HepG2 (cell line): Measurements from ENCODE around the gene C4B. TPM values are rescaled to one million over a fixed set of nuclear protein-coding genes. Genes with fewer than 3 reads are reported as not detected.

ENCODE experiments used
- AHDC1 ChIP-seq: sonication (generic); formaldehyde crosslinking; IDR thresholded peaks from 2 replicates; pipeline ENCODE4 v1.5.1; 2020; ENCODE audit warnings: mild to moderate bottlenecking, missing genetic modification reagents, borderline replicate concordance
- HDAC1 ChIP-seq: sonication (generic); formaldehyde crosslinking; IDR thresholded peaks from 2 replicates; pipeline ENCODE4 v1.5.1; 2020; ENCODE audit warnings: mild to moderate bottlenecking, missing genetic modification reagents
- HDAC6 ChIP-seq: fragments of 200-600 bp; sonication (generic); IDR thresholded peaks from 2 replicates; pipeline ENCODE4 v1.7.0; 2017; ENCODE audit warnings: mild to moderate bottlenecking, antibody characterized with exemption, low read length, low read depth
- SNAPC4 ChIP-seq: sonication (generic); formaldehyde crosslinking; IDR thresholded peaks from 2 replicates; pipeline ENCODE4 v1.4.0; 2020; ENCODE audit warnings: mild to moderate bottlenecking, missing genetic modification reagents
- ZBTB7B ChIP-seq: sonication (generic); formaldehyde crosslinking; IDR thresholded peaks from 2 replicates; pipeline ENCODE4 v1.4.0; 2020; ENCODE audit warnings: missing genetic modification reagents
- ZHX2 ChIP-seq, 2 experiments: sonication (generic) in 1 of 2; formaldehyde crosslinking in 1 of 2; IDR thresholded peaks; 2 replicates each; pipeline versions ENCODE4 v1.6.1 to v1.9.0; 2014 to 2022; ENCODE audit warnings: antibody characterized with exemption in 1 of 2, borderline replicate concordance in 1 of 2, inconsistent platforms in 1 of 2, low read depth in 1 of 2, missing genetic modification reagents in 1 of 2
- ZNF784 ChIP-seq: sonication (generic); formaldehyde crosslinking; IDR thresholded peaks from 2 replicates; pipeline ENCODE4 v1.5.1; 2020; ENCODE audit warnings: missing genetic modification reagents, mild to moderate bottlenecking, borderline replicate concordance
- polyA plus RNA-seq, 8 experiments: library from polyadenylated mRNA; depleted of rRNA in 3 of 8; stranded (reverse) in 7 of 8; unstranded in 1 of 8; fragments of >200 nt; fragmentation: Illumina TruSeq in 4 of 8; extraction: Trizol in 4 of 8; gene quantifications; 2 replicates each; pipeline versions ENCODE4 v1.2.1 to v1.2.3, GENCODE V29; 2011 to 2016; ENCODE audit warnings: low read depth in 4 of 8, missing spikeins in 1 of 8, mixed read lengths in 1 of 8; ENCODE audit not compliant: insufficient read depth in 1 of 8
- total RNA-seq, 5 experiments: library from RNA; depleted of rRNA; stranded (reverse); fragments of >200 nt; fragmentation: Illumina TruSeq; extraction: Trizol; gene quantifications; 2 replicates each; pipeline ENCODE4 v1.2.3, GENCODE V29; 2016; ENCODE audit warnings: low read depth in 1 of 5

C4B gene
- total and polyA plus RNA-seq, 2 of the 13 experiments (the other 11 are each of a cell fraction or from before 2014, with no cell fraction given): 167 to 538 TPM

DNA sequence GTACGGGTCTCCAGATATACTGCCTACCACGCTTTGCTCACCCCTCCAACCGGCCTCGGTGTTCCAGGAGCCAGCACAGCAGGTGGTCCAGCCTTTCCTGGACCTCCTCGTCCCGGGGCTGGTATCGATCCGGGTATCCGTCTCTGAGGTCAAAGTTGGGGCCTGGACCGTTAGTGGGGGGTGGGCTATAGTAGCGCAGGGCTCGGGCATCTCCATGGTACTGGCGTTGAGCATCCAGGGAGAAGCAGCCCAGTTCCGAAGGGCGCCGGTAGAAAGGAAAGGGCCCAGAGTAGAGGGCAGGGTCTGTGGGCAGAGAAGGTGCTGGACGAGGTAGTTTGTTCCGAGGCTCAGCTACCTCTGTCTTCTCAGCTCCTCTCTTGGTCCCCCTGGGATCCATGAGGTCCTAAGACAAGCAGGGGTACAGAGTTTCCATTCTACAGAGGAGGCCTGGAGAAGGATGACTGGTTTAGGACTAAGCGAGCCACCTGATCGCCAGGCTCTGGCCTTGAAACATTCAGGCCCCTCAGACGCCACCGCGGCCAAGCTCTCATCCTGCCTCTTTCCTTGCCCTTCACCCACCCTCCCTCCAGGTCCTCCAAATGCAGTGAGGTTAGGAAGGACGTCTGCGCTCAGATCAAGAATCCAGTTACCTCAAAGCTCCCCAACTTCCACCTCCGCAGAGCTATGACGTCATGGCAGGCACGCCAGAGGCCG is 43.2 kb upstream of the C4B start (continued):
- TF ChIP-seq ZHX2 (IDR thresholded peaks at IDR 0.05; ENCODE audit: low read depth) (no peak), ZHX2 (CRISPR knock-in tag; IDR thresholded peaks at IDR 0.05; ENCODE audit: borderline replicate concordance) (0 out of 2 replicates have a peak, but pooled peaks have one; percentile 28), AHDC1 (CRISPR knock-in tag) (0 out of 2 replicates have a peak, but pooled peaks have one; percentile 6), HDAC1 (CRISPR knock-in tag) (no peak), HDAC6 (no peak), ZNF784 (CRISPR knock-in tag) (0 out of 2 replicates have a peak, but pooled peaks have one; percentile 53), SNAPC4 (CRISPR knock-in tag) (0 out of 2 replicates have a peak, but pooled peaks have one; percentile 14), ZBTB7B (CRISPR knock-in tag) (peak; percentile 17; the same call in 1 of the 2 replicates)
